HG02981 (cell line): ENCODE results near the gene CCDC175.

Source experiments
- ATAC-seq: cut with Tn5 transposase; IDR thresholded peaks from one replicate; pipeline ENCODE4 v1.9.1; 2021; ENCODE audit warnings: mild to moderate bottlenecking, moderate library complexity; ENCODE audit not compliant: unreplicated experiment

The CCDC175 gene

DNA sequence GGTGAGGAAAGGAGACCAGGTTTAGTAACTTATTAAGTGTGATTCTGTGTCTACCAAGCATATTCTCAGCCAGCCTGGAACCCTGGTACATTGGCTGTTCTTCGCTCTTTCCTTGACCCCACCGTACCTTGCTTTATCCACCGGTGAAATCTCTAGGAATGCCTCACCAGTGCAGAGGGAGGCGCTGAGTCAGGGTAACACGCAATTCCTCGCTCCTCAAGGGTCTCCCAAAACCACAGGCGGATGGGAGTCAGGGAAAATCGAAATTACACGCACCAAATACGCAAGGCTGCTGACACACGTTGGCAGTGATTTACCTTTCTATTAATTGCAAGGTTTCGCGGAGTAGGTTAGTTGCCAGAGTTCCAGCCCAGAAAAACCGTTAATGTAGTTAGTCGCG is 93.2 kb downstream of the CCDC175 start:
- no peak for ATAC-seq

DNA sequence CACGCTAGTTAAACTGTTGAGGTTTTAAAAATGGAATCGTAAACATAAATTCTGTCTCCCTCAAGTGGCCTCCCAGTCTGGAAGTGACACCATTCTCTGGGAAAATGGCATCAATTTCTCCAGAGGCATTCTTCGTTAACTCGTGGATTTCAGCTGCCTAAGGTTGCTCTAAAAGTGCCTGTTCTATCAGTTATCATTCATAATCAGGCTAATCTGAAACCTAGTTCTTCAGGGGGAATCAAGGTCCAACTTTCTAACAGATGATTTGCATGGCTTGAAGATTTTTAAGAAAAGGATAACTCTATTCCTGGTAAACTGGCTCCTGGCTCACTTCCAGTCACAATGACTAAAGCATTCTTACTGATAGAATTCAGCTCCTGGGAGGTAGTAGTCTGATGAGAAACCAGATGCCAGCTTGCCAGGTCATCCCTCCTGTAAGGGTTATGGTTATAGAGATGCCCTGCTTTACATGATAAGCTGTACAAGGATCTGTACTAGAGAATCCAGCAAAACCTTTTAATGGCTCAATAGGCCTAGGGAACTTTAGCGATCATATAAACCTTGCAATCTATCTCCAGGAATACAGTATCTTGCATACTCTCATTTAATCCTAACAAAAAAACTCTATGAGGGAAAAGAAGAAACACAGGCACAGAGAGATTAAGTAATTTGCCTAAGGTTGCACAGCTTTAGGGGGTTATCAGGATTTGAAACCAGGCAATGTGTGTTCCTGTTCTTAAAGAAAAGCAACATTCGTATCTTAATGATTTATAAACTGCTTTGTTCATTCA is 93.9 kb downstream of the CCDC175 start:
- no peak for ATAC-seq

- ATAC-seq = no peak
Measured at GRCh38 chr14:59481871-59482540, 94.6 kb downstream of the CCDC175 start.

DNA sequence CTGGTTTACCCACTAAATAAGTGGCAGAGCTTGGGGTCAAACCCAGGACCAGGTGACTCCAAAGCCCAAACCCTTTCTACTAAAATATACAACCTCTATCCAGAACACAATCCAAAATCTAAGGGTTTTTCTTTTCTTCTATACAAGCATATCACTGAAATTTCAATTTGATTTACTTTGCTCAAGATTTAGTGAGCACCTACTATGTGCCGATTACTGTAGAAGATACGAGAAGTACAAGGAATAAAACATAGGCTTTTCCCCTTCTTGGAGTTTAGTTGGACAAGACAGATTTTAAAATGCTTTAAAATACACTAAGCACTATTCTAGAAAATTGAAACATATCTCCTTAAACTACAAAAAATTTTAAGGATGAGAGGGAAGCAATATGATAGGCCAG is 95.2 kb downstream of the CCDC175 start:
- ATAC-seq = no peak

- ATAC-seq = no peak
Measured at GRCh38 chr14:59480166-59480565, 96.4 kb downstream of the CCDC175 start.

DNA sequence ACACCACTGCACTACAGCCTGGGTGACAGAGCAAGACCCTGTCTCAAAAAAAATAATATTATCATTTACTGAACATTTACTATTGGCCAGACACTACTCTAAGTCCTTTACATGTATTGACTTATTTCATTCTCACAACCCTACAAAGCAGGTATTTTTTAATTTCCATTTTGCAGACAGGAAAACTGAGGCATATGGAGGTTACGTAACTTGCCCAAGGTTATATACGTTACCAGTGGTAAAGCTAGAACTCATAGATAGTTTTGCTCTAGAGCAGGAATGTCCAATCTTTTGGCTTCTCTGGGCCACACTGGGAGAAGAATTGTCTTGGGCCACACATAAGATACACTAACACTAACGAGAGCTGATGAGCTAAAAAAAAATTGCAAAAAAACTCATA is 98.1 kb downstream of the CCDC175 start:
- no peak for ATAC-seq

DNA sequence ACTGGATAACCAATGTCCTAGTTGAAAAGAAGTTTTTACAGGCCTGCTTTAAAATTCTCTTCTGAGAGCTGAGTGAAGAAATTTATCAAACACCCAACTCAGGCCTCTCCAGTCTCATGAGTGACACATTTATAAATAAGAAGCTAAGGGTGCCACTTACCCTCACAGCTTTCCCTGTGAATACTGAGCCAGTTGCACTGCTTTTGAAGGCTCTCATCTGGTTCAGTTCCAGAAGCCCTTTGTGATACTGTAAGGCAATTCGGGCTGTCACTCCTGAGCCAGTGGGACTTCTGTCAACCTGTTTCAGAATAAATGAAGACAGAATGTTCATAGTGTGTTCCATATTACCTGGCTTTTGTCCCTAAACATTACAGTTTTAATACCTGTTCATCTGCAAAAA is 100.9 kb downstream of the CCDC175 start:
- no peak for ATAC-seq

DNA sequence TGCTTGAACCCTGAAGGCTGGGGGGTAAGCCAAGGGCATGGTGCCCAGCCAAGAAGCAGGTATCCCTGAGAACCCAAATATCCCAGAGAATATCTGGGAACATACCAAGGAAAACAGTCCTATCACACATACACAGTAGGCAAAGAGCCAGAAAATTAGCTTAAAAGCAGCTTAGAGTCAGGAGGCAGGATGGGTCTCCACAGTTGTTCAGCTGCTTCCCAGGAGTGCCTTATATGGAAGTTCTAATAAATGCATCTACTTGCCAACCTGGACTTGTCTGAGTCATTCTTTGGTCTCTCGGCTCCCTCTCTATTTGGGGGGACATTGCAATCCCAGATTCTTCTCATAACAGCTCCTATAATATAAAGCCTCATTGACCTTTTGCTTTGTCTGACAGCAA is 102.4 kb downstream of the CCDC175 start:
- no peak for ATAC-seq

DNA sequence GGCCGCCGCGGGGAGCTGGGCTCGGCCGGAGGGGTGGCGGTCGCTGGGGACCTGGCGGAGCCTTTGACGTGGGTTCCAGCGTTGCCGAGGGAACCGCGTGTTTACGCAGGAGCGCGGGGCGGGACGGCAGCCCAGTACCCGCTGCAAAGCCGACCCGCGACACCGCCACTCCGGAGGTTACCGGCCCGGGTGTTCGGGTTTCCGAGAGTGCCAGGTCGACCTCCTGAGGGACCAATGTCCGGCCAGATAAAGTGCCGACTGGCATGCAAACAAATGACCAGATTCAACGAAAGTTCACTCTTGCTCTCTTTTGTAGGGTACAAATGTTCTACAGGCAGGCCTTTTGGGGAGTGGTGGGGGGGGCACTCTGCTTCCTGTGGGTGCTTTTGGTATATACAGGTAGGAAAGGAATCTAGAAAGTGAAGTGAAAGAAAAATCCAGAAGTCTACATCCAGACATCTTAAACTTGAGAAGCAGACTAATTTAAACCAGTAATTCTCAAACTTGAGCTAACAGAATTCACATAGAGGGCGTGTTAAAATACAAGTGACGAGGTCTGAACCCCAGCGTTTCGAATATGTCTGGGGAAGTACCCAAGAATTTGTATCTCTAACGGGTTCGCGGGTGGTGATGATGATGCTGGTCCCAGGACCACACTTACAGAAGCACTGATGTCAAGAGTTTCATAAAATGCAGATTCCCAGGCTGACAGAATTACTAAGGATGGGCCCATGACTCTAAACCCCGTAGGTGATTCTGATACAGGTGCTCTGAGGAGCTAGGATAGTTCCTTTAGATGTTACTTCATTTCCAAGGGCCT is 111.1 kb downstream of the CCDC175 start, which contains the start of gene GPR135:
GPR135 (minus strand) TSS at position 65 of the 820 bp plus-strand sequence. CDS start 154 bp downstream, outside the sequence.
- peak; percentile 33 for ATAC-seq

DNA sequence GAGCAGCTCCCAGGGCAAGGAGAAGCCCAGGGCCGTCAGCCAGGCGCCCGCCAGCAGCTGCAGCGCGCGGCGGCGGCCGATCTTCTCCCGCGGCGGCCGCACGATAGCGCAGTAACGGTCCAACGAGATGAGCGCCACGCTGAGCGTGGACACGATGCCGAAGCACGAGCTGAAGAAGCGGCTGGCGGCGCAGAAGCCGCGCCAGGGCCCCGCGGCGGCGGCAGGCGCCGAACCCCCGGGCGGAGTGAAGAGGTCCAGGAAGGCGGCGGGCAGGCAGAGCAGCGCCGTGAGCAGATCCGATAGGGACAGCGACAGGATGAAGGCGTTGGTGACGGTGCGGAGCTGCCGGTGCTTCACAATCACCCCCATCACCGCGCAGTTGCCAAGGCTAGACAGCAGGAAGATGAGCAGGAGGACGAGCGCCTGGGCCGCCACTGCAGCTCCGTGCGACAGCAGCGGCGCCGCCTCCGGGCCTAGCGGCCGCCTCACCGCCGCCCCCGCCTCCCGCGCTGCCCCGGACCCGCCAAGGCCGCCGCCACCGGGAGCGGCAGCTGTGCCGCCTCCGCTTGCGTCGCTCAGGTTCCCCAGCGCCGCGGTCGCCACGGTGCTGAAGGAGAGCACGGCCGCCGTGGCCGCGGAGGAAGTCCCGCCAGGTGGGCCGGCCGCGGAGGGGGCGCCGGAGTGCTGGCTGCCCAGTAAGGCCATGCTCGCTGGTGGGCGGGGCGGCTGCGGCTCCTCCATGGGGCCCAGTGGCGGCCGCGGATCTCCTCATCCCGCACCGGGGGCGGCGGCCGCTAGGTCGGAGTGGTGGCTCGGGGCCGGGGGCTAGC is 111.9 kb downstream of the CCDC175 start:
- peak; percentile 57 for ATAC-seq

DNA sequence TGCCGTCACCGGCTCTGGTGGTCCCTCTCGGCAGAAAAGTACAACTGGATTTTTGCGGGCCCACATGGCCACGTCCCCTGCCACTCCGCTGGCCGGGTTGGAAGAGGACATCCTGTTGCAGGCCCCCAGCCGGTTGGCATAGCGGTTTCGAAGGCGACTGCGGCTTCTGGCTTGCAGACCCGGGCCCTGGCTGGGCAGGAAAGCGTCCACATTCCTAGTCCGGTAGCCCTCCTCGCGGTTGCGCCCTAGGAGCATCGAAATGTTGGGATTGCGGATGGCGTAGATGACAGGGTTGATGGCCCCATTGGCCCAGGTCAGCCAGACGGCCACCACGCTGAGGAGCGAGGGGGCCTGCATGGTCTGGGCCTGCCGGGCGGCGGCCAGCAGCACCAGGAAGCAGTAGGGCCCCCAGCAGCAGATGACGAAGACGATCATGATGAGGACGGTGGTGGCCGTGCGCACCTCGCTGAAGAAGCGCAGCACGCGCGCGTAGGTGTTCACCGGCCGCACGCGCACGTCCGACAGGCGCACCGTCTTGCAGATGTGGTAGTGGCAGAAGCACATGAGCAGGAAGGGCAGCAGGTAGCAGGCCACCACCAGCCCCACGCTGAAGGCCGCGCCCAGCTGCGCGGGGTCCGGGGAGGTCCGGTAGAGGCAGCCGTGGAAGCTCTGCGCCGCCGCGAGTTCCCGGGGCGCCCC is 112.7 kb downstream of the CCDC175 start:
- no peak for ATAC-seq

DNA sequence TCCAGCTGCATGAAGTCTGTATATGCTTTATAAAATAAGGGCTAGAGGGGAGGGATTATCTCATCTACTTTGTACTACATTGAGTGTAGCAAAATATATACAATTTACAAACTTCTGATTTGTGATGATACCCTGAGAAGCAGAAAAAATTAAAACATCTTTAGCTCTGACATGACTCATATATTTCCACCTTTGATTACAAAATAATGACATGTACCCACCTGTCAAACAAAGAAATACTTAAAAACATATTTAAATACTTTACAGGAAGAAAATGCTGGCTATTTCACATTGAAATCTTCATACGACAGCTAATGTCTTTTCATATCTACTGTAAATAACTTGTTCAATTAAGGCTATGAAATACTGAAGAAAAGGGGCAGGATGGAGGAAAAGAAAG is 114.7 kb downstream of the CCDC175 start:
- ATAC-seq = no peak

DNA sequence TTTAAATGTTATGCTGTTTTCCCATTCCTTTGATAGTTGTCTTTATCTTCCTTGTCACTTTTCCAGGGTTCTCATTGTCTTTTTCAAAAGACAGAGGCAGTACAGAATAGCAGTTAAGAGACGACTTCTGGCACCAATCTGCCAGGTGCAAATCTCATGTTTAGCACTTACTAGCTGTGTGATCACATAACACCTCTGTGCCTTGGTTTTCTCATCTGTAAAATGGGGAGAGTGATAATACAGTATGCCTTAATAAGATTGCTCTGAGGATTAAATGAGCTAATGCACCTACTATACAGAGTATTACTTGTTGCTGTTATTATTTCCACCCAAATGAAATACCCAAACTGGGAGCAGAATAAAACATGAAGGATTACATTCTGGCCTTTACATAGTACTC is 116.2 kb downstream of the CCDC175 start:
- no peak for ATAC-seq

DNA sequence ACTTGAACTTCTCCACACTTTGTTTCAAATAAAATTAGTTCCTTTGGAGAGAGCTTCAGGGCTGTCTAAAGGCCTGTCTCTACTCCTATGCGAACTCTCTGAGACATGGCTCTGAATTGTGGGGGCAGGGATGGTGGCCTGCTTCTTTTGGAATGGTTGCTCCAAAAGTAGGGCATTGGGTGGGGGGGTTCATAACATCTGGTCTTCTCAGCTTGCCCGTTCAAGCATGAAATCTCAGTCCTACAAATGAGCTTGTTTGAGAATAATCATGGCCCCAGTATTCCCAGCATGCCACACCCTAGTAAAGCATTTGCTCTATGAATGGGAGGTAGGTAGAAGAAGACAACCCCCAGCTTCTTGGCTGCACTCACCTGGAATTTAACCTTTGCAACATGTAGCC is 118.1 kb downstream of the CCDC175 start:
- no peak for ATAC-seq

GRCh38 chr14:59455411-59455810 is 121.2 kb downstream of the CCDC175 start:
- no peak for ATAC-seq
